Spleen (tissue), 7 donors: ENCODE results near the gene TADA1.

Experiments used
- CTCF ChIP-seq, 11 experiments: fragments of 200-600 bp in 7 of 11; fragments of 450-650 bp in 4 of 11; sonication (generic) in 4 of 11; IDR thresholded peaks in 8 of 11; conservative IDR thresholded peaks in 3 of 11; 1 replicate in 7 of 11; 2 replicates in 4 of 11; pipeline versions ENCODE4 v1.4.0 to v1.8.0; 2016 to 2021; ENCODE audit warnings: antibody characterized with exemption in 11 of 11, inconsistent platforms in 4 of 11, mild to moderate bottlenecking in 1 of 11
- POLR2A ChIP-seq, 3 donors: fragments of 450-650 bp; IDR thresholded peaks; one replicate each; pipeline ENCODE4 v1.5.1; 2017; ENCODE audit warnings: antibody characterized with exemption in 3 of 3, mild to moderate bottlenecking in 1 of 3
- POLR2AphosphoS5 ChIP-seq, 3 donors: sonication (generic); formaldehyde crosslinking; IDR thresholded peaks; one replicate each; pipeline ENCODE4 v1.5.1; 2017; ENCODE audit warnings: antibody characterized with exemption in 3 of 3
- donor health status: DM: no; HTN: no; CAD: no; lungs with moderate emphysema.
- donor health status: DM: no; HTN: no; CAD: no.
- donor health status: DM: no; HTN: no; CAD: no.

GRCh38 chr1:166908942-166909341, 32.9 kb upstream of the TADA1 start:
- TF ChIP-seq CTCF (IDR thresholded peaks at IDR 0.05 in 8 of 11, conservative IDR thresholded peaks at IDR 0.05 in 3 of 11) (no peak), POLR2AphosphoS5 (IDR thresholded peaks at IDR 0.05) (no peak), POLR2A (IDR thresholded peaks at IDR 0.05) (no peak)
